SK-N-SH (cell line): Measurements from ENCODE around the gene JAML. TPM values are rescaled to one million over a fixed set of nuclear protein-coding genes. Genes with fewer than 3 reads are reported as not detected.

Experiments used
- CTCF ChIA-PET: fragments of 300-600, 350-600 bp; formaldehyde crosslinking; extraction: SDS; loops from one replicate; lab custom pipeline; 2021; lab: Yijun Ruan, JAX
- POLR2A ChIA-PET: fragments of 350-600 bp; sonication (Branson Sonifier 250); formaldehyde crosslinking; extraction: SDS; loops from one replicate; lab custom pipeline; 2020; ENCODE audit warnings: antibody characterized with exemption, inconsistent platforms; lab: Yijun Ruan, JAX
- DNase-seq: peaks from one replicate; pipeline ENCODE4 v3.0.0; 2012
- H2AFZ ChIP-seq: fragments of 200-600 bp; sonication (generic); 2 replicates; pipeline ENCODE4 v1.8.1; 2016; ENCODE audit warnings: antibody characterized with exemption, mild to moderate bottlenecking, low read depth
- H3F3A ChIP-seq: fragments of 200-600 bp; sonication (generic); replicated peaks from 2 replicates; pipeline ENCODE3; 2016; ENCODE audit warnings: antibody characterized with exemption, mild to moderate bottlenecking; ENCODE audit not compliant: insufficient read depth
- H3K27ac ChIP-seq, 2 experiments: fragments of 200-500 bp in 1 of 2; fragments of 200-600 bp in 1 of 2; sonication (Bioruptor generic) in 1 of 2; sonication (generic), shearing (Covaris generic) in 1 of 2; 2 replicates each; pipeline versions ENCODE4 v1.5.1 to v1.6.1; 2014 to 2016; ENCODE audit warnings: low read depth in 2 of 2, inconsistent platforms in 1 of 2, low read length in 1 of 2, mild to moderate bottlenecking in 1 of 2, mixed read lengths in 1 of 2
- H3K27me3 ChIP-seq: fragments of 200-600 bp; sonication (generic), shearing (Covaris generic); 2 replicates; pipeline ENCODE4 v1.6.1; 2016; ENCODE audit warnings: mixed run types; ENCODE audit not compliant: insufficient read depth
- H3K36me3 ChIP-seq, 2 experiments: fragments of 200-500 bp in 1 of 2; fragments of 200-600 bp in 1 of 2; sonication (Bioruptor generic) in 1 of 2; sonication (generic) in 1 of 2; replicated peaks in 1 of 2; 2 replicates each; pipeline versions ENCODE3 to v1.5.1; 2014 to 2016; ENCODE audit warnings: low read length in 1 of 2, mild to moderate bottlenecking in 1 of 2; ENCODE audit not compliant: insufficient read depth in 2 of 2, control insufficient read depth in 1 of 2
- H3K4me1 ChIP-seq, 2 experiments: fragments of 200-500 bp in 1 of 2; fragments of 200-600 bp in 1 of 2; sonication (Bioruptor generic) in 1 of 2; sonication (generic), shearing (Covaris generic) in 1 of 2; 2 replicates each; pipeline versions ENCODE4 v1.5.1 to v1.6.1; 2014 to 2016; ENCODE audit warnings: low read depth in 1 of 2, low read length in 1 of 2, mixed run types in 1 of 2; ENCODE audit not compliant: insufficient read depth in 2 of 2, control insufficient read depth in 1 of 2
- H3K4me2 ChIP-seq: fragments of 200-600 bp; sonication (generic), shearing (Covaris generic); 2 replicates; pipeline ENCODE4 v1.6.1; 2017; ENCODE audit warnings: mixed run types
- H3K4me3 ChIP-seq, 2 experiments: fragments of 200-500 bp in 1 of 2; fragments of 200-600 bp in 1 of 2; sonication (Bioruptor generic) in 1 of 2; sonication (generic), shearing (Covaris generic) in 1 of 2; 2 replicates each; pipeline versions ENCODE4 v1.5.1 to v1.8.1; 2014 to 2016; ENCODE audit warnings: low read depth in 2 of 2, inconsistent platforms in 1 of 2, low read length in 1 of 2, mild to moderate bottlenecking in 1 of 2, mixed read lengths in 1 of 2, moderate library complexity in 1 of 2
- H3K79me2 ChIP-seq: fragments of 200-600 bp; sonication (generic); 2 replicates; pipeline ENCODE4 v1.8.1; 2017; ENCODE audit warnings: mild to moderate bottlenecking; ENCODE audit not compliant: insufficient read depth
- H3K9ac ChIP-seq: fragments of 200-600 bp; sonication (generic); 2 replicates; pipeline ENCODE4 v1.6.1; 2017; ENCODE audit warnings: mixed run types
- H3K9me2 ChIP-seq: fragments of 200-600 bp; sonication (generic); 2 replicates; pipeline ENCODE4 v1.6.1; 2017; ENCODE audit warnings: mixed run types
- H3K9me3 ChIP-seq: fragments of 200-600 bp; sonication (generic); 2 replicates; pipeline ENCODE4 v1.6.1; 2017; ENCODE audit warnings: mixed run types, mild to moderate bottlenecking, moderate library complexity
- H4K20me1 ChIP-seq: fragments of 200-600 bp; sonication (generic); 2 replicates; pipeline ENCODE4 v1.6.1; 2017; ENCODE audit warnings: mild to moderate bottlenecking, mixed run types; ENCODE audit not compliant: insufficient read depth
- CHD2 ChIP-seq: fragments of 150-350 bp; IDR thresholded peaks from 2 replicates; pipeline ENCODE4 v1.6.1; 2018; ENCODE audit warnings: low read length; ENCODE audit not compliant: partially characterized antibody
- EP300 ChIP-seq, 2 experiments: IDR thresholded peaks; 2 replicates each; pipeline versions ENCODE4 v1.4.0 to v1.6.1; 2012; ENCODE audit warnings: borderline replicate concordance in 1 of 2, low read depth in 1 of 2, low read length in 1 of 2
- EZH2phosphoT487 ChIP-seq: fragments of 200-600 bp; sonication (generic); IDR thresholded peaks from 2 replicates; pipeline ENCODE4 v1.6.1; 2017; ENCODE audit warnings: low read depth, mixed run types, mild to moderate bottlenecking, antibody characterized with exemption, moderate library complexity, borderline replicate concordance
- FOSL2 ChIP-seq: IDR thresholded peaks from 2 replicates; pipeline ENCODE4 v1.4.0; 2012; ENCODE audit warnings: low read depth, mild to moderate bottlenecking, moderate library complexity, borderline replicate concordance
- FOXM1 ChIP-seq: IDR thresholded peaks from 2 replicates; pipeline ENCODE4 v1.4.0; 2012; ENCODE audit warnings: low read depth, mild to moderate bottlenecking
- IRF3 ChIP-seq: fragments of 150-350 bp; IDR thresholded peaks from 2 replicates; pipeline ENCODE4 v1.6.1; 2016; ENCODE audit warnings: mild to moderate bottlenecking, low read depth, low read length
- JUND ChIP-seq: IDR thresholded peaks from 2 replicates; pipeline ENCODE4 v1.4.0; 2012
- MXI1 ChIP-seq: IDR thresholded peaks from 2 replicates; pipeline ENCODE4 v1.6.1; 2012; ENCODE audit warnings: mild to moderate bottlenecking, low read depth, low read length, improper control_type of control experiment
- NFIC ChIP-seq: IDR thresholded peaks from 2 replicates; pipeline ENCODE4 v1.4.0; 2012; ENCODE audit warnings: borderline replicate concordance
- NRF1 ChIP-seq: IDR thresholded peaks from 2 replicates; pipeline ENCODE4 v1.6.1; 2012; ENCODE audit warnings: low read depth, mild to moderate bottlenecking, low read length
- RAD21 ChIP-seq: IDR thresholded peaks from 2 replicates; pipeline ENCODE4 v1.6.1; 2012; ENCODE audit warnings: mild to moderate bottlenecking, low read length
- RCOR1 ChIP-seq: fragments of 150-350 bp; IDR thresholded peaks from 2 replicates; pipeline ENCODE4 v1.6.1; 2017; ENCODE audit warnings: antibody characterized with exemption, low read length
- RFX5 ChIP-seq: IDR thresholded peaks from 2 replicates; pipeline ENCODE4 v1.6.1; 2012; ENCODE audit warnings: mild to moderate bottlenecking, improper control_type of control experiment, low read length
- SIN3A ChIP-seq: IDR thresholded peaks from 2 replicates; pipeline ENCODE4 v1.6.1; 2012; ENCODE audit warnings: low read depth, mild to moderate bottlenecking, low read length, moderate library complexity, borderline replicate concordance
- TAF1 ChIP-seq: IDR thresholded peaks from 2 replicates; pipeline ENCODE4 v1.6.1; 2012; ENCODE audit warnings: low read depth, mild to moderate bottlenecking, low read length, moderate library complexity, borderline replicate concordance
- YY1 ChIP-seq: IDR thresholded peaks from 2 replicates; pipeline ENCODE4 v1.4.0; 2012; ENCODE audit warnings: low read depth, mild to moderate bottlenecking
- whole genome bisulfite sequencing: methylation state at CpG from one replicate; pipeline ENCODE4 v1.1.6; 2017; ENCODE audit warnings: low lambda C conversion rate; 5-methylcytosine and 5-hydroxymethylcytosine counted together
- polyA plus RNA-seq, 3 experiments: library from polyadenylated mRNA; depleted of rRNA; stranded (reverse); fragments of >200 nt; gene quantifications; 2 replicates each; pipeline ENCODE4 v1.2.3, GENCODE V29; 2012
- TF ChIP-seq, protein P1 (sequence below): fragments of 200-600 bp; sonication (generic); IDR thresholded peaks from 2 replicates; pipeline ENCODE4 v1.6.1; 2017; ENCODE audit warnings: antibody characterized with exemption, mild to moderate bottlenecking, moderate library complexity
- TF ChIP-seq, protein P2 (sequence below): fragments of 150-350 bp; IDR thresholded peaks from 2 replicates; pipeline ENCODE4 v1.6.1; 2017; ENCODE audit warnings: antibody characterized with exemption, low read length, low read depth, borderline replicate concordance
- TF ChIP-seq, protein P3 (sequence below): IDR thresholded peaks from 2 replicates; pipeline ENCODE4 v1.6.1; 2012; ENCODE audit warnings: mild to moderate bottlenecking, low read depth, low read length, moderate library complexity
- TF ChIP-seq, protein P4 (sequence below): IDR thresholded peaks from 2 replicates; pipeline ENCODE4 v1.4.0; 2012; ENCODE audit warnings: low read depth
- TF ChIP-seq, protein P5 (sequence below): IDR thresholded peaks from 2 replicates; pipeline ENCODE4; 2012

Gene JAML
- polyA plus RNA-seq, 1 of the 3 experiments (the other 2 are of a cell fraction): not detected

GRCh38 chr11:118163494-118163893 is 61.3 kb downstream of the JAML start (continued):
- TF ChIP-seq TAF1 (no peak), SIN3A (no peak), EP300 (IDR thresholded peaks at IDR 0.05; ENCODE audit: borderline replicate concordance in 1 of 2, low read depth in 1 of 2, low read length in 1 of 2) (no peak), RFX5 (no peak), NFIC (no peak), EZH2phosphoT487 (no peak), YY1 (no peak)
- TF ChIP-seq, protein P1, sequence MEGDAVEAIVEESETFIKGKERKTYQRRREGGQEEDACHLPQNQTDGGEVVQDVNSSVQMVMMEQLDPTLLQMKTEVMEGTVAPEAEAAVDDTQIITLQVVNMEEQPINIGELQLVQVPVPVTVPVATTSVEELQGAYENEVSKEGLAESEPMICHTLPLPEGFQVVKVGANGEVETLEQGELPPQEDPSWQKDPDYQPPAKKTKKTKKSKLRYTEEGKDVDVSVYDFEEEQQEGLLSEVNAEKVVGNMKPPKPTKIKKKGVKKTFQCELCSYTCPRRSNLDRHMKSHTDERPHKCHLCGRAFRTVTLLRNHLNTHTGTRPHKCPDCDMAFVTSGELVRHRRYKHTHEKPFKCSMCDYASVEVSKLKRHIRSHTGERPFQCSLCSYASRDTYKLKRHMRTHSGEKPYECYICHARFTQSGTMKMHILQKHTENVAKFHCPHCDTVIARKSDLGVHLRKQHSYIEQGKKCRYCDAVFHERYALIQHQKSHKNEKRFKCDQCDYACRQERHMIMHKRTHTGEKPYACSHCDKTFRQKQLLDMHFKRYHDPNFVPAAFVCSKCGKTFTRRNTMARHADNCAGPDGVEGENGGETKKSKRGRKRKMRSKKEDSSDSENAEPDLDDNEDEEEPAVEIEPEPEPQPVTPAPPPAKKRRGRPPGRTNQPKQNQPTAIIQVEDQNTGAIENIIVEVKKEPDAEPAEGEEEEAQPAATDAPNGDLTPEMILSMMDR: no peak

- no peaks in the 10 kb centered on the region for H3K36me3 ChIP-seq
- no peak overlapping the region for H2AFZ ChIP-seq
- no peak for DNase-seq
- no peaks in the 10 kb centered on the region for H4K20me1 ChIP-seq
- POLR2A ChIA-PET: interaction anchor here (0.8 kb wide), 1 partner anchor 10 kb away, joined by 3 read pairs; no protein-coding TSS in a partner anchor
- no peak overlapping the region for H3K27ac ChIP-seq
- no peaks in the 10 kb centered on the region for H3K9me3 ChIP-seq
- peaks cover 44% of the 10 kb centered on the region for H3K27me3 ChIP-seq
- no peaks in the 10 kb centered on the region for H3F3A ChIP-seq
- WGBS: 20% methylated on average over 3 of the region's 3 CpGs
- no peaks in the 10 kb centered on the region for H3K4me1 ChIP-seq
- no peaks in the 10 kb centered on the region for H3K79me2 ChIP-seq
- no peak overlapping the region for H3K9ac ChIP-seq
- CTCF ChIA-PET: interaction anchor here (1.3 to 1.8 kb wide), 2 partner anchors 9 to 17 kb away, joined by 5 to 10 read pairs; no protein-coding TSS in a partner anchor
- TF ChIP-seq, protein P2, sequence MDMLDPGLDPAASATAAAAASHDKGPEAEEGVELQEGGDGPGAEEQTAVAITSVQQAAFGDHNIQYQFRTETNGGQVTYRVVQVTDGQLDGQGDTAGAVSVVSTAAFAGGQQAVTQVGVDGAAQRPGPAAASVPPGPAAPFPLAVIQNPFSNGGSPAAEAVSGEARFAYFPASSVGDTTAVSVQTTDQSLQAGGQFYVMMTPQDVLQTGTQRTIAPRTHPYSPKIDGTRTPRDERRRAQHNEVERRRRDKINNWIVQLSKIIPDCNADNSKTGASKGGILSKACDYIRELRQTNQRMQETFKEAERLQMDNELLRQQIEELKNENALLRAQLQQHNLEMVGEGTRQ: no peak
- TF ChIP-seq IRF3 (no peak), RCOR1 (no peak), FOXM1 (no peak), YY1 (no peak), RFX5 (no peak), CHD2 (no peak), FOSL2 (no peak), RAD21 (no peak), EZH2phosphoT487 (no peak), JUND (no peak), EP300 (IDR thresholded peaks at IDR 0.05; ENCODE audit: borderline replicate concordance in 1 of 2, low read depth in 1 of 2, low read length in 1 of 2) (no peak), TAF1 (no peak), SIN3A (no peak), MXI1 (no peak), NRF1 (no peak)
- TF ChIP-seq, protein P3, sequence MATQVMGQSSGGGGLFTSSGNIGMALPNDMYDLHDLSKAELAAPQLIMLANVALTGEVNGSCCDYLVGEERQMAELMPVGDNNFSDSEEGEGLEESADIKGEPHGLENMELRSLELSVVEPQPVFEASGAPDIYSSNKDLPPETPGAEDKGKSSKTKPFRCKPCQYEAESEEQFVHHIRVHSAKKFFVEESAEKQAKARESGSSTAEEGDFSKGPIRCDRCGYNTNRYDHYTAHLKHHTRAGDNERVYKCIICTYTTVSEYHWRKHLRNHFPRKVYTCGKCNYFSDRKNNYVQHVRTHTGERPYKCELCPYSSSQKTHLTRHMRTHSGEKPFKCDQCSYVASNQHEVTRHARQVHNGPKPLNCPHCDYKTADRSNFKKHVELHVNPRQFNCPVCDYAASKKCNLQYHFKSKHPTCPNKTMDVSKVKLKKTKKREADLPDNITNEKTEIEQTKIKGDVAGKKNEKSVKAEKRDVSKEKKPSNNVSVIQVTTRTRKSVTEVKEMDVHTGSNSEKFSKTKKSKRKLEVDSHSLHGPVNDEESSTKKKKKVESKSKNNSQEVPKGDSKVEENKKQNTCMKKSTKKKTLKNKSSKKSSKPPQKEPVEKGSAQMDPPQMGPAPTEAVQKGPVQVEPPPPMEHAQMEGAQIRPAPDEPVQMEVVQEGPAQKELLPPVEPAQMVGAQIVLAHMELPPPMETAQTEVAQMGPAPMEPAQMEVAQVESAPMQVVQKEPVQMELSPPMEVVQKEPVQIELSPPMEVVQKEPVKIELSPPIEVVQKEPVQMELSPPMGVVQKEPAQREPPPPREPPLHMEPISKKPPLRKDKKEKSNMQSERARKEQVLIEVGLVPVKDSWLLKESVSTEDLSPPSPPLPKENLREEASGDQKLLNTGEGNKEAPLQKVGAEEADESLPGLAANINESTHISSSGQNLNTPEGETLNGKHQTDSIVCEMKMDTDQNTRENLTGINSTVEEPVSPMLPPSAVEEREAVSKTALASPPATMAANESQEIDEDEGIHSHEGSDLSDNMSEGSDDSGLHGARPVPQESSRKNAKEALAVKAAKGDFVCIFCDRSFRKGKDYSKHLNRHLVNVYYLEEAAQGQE: no peak
- TF ChIP-seq, protein P4, sequence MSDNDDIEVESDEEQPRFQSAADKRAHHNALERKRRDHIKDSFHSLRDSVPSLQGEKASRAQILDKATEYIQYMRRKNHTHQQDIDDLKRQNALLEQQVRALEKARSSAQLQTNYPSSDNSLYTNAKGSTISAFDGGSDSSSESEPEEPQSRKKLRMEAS: no peak
- TF ChIP-seq, protein P5, sequence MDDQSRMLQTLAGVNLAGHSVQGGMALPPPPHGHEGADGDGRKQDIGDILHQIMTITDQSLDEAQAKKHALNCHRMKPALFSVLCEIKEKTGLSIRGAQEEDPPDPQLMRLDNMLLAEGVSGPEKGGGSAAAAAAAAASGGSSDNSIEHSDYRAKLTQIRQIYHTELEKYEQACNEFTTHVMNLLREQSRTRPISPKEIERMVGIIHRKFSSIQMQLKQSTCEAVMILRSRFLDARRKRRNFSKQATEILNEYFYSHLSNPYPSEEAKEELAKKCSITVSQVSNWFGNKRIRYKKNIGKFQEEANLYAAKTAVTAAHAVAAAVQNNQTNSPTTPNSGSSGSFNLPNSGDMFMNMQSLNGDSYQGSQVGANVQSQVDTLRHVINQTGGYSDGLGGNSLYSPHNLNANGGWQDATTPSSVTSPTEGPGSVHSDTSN: no peak
- H3K9me2 ChIP-seq: no peaks in the 10 kb centered on the region
- no peak overlapping the region for H3K4me2 ChIP-seq
- H3K4me3 ChIP-seq: no peak overlapping the region
Measured at GRCh38 chr11:118162846-118163245, 62.0 kb downstream of the JAML start.
